ENCODE data around the gene C20orf144. TPM values are rescaled to one million over a fixed set of nuclear protein-coding genes. Genes with fewer than 3 reads are reported as not detected.
"Not testable (repeated sequence)": the region's sequence is repeated elsewhere in the genome, so short reads cannot be mapped to it uniquely, and the experiment has no call there.

Gene C20orf144
- total RNA-seq, 1 experiment from 2014 or later: not detected

GRCh38 chr20:33646959-33647602 lies 15.0 kb upstream of the C20orf144 start:
- H3K27me3 ChIP-seq (ENCODE audit: control insufficient read depth, insufficient read depth, low read length); intact Hi-C loops (cut with micrococcal nuclease; ENCODE audit: unreplicated experiment); H3K27ac ChIP-seq (ENCODE audit: low read length); H3K9me3 ChIP-seq (ENCODE audit: control insufficient read depth, insufficient read depth, low read depth, low read length); ATAC-seq; POLR2A ChIA-PET; in situ Hi-C loops (cut with HindIII; ENCODE audit: low pct_unique_long_range_greater_than_20kb, low sequenced_read_pairs); H3K36me3 ChIP-seq (ENCODE audit: control insufficient read depth, insufficient read depth, low read length); H3K4me3 ChIP-seq (ENCODE audit: low read depth in 2 of 2, low read length in 2 of 2); DNase-seq (ENCODE audit: low read depth, low spot score): not testable (repeated sequence)
- TSS peak; percentile 38 for BruUV-seq (replicated peaks)
- TF ChIP-seq, protein P1, sequence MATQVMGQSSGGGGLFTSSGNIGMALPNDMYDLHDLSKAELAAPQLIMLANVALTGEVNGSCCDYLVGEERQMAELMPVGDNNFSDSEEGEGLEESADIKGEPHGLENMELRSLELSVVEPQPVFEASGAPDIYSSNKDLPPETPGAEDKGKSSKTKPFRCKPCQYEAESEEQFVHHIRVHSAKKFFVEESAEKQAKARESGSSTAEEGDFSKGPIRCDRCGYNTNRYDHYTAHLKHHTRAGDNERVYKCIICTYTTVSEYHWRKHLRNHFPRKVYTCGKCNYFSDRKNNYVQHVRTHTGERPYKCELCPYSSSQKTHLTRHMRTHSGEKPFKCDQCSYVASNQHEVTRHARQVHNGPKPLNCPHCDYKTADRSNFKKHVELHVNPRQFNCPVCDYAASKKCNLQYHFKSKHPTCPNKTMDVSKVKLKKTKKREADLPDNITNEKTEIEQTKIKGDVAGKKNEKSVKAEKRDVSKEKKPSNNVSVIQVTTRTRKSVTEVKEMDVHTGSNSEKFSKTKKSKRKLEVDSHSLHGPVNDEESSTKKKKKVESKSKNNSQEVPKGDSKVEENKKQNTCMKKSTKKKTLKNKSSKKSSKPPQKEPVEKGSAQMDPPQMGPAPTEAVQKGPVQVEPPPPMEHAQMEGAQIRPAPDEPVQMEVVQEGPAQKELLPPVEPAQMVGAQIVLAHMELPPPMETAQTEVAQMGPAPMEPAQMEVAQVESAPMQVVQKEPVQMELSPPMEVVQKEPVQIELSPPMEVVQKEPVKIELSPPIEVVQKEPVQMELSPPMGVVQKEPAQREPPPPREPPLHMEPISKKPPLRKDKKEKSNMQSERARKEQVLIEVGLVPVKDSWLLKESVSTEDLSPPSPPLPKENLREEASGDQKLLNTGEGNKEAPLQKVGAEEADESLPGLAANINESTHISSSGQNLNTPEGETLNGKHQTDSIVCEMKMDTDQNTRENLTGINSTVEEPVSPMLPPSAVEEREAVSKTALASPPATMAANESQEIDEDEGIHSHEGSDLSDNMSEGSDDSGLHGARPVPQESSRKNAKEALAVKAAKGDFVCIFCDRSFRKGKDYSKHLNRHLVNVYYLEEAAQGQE (IDR thresholded peaks at IDR 0.05; ENCODE audit: insufficient read depth in 1 of 2, low read depth in 2 of 2, low read length in 1 of 2): peak; percentile 79 to 84
- H3K4me1 ChIP-seq (ENCODE audit: control insufficient read depth, insufficient read depth, low read length): peaks cover 15% of the 10 kb centered on the region
- CTCF ChIA-PET: interaction anchor here (0.6 kb wide), 1 partner anchor 96 kb away, joined by 4 read pairs; no protein-coding TSS in a partner anchor

DNA sequence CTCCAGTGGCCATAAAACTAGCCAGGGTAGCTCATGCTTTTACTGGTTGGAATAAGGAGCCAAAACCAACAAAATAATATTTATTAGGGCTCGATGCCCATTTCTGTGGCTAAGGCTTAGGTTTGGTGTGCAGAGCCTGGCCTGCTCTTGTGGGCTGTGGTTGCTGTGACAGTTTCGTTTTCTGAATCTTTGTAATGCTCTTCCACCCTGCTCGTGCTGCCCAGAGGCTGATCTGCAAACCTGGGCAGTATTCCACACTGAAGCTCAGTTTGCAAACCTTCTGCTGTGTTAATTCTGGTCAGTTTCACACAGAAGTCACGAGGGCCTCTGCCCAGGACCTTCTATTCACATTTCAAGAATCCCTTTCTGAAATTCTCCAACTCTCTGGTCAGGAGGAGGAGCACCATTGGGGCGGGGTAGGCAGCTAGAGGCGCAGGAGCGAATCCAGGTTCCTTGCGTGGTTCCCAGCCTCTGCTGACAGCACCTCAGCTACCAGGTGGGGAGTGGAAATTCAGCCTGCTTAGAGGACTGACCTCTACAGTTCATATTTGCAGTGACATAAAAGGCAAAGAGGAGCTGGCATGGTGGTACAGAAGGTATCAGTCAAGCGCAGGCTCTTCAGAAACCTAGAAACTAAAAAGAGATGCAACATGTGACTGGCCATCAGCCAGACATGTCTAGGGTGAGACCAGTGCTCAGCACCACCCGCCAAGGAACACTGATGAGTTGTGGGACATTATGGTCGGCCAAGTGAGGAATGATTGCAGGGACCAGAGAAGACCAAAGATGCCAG lies 14.3 kb upstream of the C20orf144 start:
- TF ChIP-seq, protein P2, sequence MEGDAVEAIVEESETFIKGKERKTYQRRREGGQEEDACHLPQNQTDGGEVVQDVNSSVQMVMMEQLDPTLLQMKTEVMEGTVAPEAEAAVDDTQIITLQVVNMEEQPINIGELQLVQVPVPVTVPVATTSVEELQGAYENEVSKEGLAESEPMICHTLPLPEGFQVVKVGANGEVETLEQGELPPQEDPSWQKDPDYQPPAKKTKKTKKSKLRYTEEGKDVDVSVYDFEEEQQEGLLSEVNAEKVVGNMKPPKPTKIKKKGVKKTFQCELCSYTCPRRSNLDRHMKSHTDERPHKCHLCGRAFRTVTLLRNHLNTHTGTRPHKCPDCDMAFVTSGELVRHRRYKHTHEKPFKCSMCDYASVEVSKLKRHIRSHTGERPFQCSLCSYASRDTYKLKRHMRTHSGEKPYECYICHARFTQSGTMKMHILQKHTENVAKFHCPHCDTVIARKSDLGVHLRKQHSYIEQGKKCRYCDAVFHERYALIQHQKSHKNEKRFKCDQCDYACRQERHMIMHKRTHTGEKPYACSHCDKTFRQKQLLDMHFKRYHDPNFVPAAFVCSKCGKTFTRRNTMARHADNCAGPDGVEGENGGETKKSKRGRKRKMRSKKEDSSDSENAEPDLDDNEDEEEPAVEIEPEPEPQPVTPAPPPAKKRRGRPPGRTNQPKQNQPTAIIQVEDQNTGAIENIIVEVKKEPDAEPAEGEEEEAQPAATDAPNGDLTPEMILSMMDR (IDR thresholded peaks at IDR 0.05): no peak
- TF ChIP-seq POLR2AphosphoS5 (IDR thresholded peaks at IDR 0.05; ENCODE audit: low read depth, low read length): no peak
- TF ChIP-seq SIN3A (IDR thresholded peaks at IDR 0.05; ENCODE audit: borderline replicate concordance, insufficient read depth, low read depth, low read length): no peak
- TF ChIP-seq TCF7L2 (IDR thresholded peaks at IDR 0.05; ENCODE audit: low read depth, low read length): no peak
- TF ChIP-seq, protein P1 (IDR thresholded peaks at IDR 0.05; ENCODE audit: insufficient read depth in 1 of 2, low read depth in 2 of 2, low read length in 1 of 2): no peak
- CTCF ChIA-PET: interaction anchor here (0.6 kb wide), 1 partner anchor 97 kb away, joined by 4 read pairs; no protein-coding TSS in a partner anchor
- Histone ChIP-seq H3K27ac (ENCODE audit: low read length) (no peak overlapping the region; the same call in 1 of the 2 replicates), H3K4me3 (ENCODE audit: low read depth in 2 of 2, low read length in 2 of 2) (no peak overlapping the region), H3K4me1 (ENCODE audit: control insufficient read depth, insufficient read depth, low read length) (peaks cover 15% of the 10 kb centered on the region), H3K36me3 (ENCODE audit: control insufficient read depth, insufficient read depth, low read length) (no peaks in the 10 kb centered on the region; the same call in 1 of the 2 replicates), H3K27me3 (ENCODE audit: control insufficient read depth, insufficient read depth, low read length) (no peaks in the 10 kb centered on the region), H3K9me3 (ENCODE audit: control insufficient read depth, insufficient read depth, low read depth, low read length) (no peaks in the 10 kb centered on the region)
- BruUV-seq (replicated peaks): no TSS peak
- peak; percentile 59 for ATAC-seq
- POLR2A ChIA-PET: interaction anchor here (0.6 kb wide), 1 partner anchor 173 kb away, joined by 4 read pairs; no protein-coding TSS in a partner anchor
- intact Hi-C loops (cut with micrococcal nuclease; ENCODE audit: unreplicated experiment) (no loop called here), in situ Hi-C loops (cut with HindIII; ENCODE audit: low pct_unique_long_range_greater_than_20kb, low sequenced_read_pairs) (no loop called here)
- DNase-seq (ENCODE audit: low read depth, low spot score): no peak
